WI38 (cell line): ENCODE results near the gene ZDHHC13.

Experiments
- H3K4me3 ChIP-seq: 2 replicates; pipeline ENCODE4 v1.5.1; 2011; ENCODE audit warnings: low read depth, mild to moderate bottlenecking, control low read depth, low read length
- CTCF ChIP-seq: IDR thresholded peaks from 2 replicates; pipeline ENCODE4 v1.5.1; 2012; ENCODE audit warnings: low read depth, mild to moderate bottlenecking, control low read depth, low read length

Gene ZDHHC13

DNA sequence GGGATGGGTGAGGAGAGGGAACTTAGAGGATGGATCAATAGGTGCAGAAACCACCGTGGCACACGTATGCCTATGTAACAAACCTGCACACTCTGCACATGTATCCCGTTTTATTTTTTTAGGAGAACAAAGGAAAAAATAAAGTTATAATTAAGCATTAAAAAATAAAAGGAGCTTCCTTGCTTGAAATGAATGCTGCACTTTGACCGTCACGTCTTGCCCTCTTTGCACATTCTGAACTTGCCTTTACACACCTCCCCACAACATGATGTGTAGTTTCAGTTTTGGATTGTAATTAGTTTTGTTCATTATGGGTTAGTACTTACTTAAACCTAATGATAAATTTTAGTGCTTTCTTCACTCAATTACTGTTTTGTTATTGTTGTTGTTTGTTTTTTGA lies 87.9 kb downstream of the ZDHHC13 start:
- H3K4me3 ChIP-seq = no peak overlapping the region
- no peak for TF ChIP-seq CTCF

DNA sequence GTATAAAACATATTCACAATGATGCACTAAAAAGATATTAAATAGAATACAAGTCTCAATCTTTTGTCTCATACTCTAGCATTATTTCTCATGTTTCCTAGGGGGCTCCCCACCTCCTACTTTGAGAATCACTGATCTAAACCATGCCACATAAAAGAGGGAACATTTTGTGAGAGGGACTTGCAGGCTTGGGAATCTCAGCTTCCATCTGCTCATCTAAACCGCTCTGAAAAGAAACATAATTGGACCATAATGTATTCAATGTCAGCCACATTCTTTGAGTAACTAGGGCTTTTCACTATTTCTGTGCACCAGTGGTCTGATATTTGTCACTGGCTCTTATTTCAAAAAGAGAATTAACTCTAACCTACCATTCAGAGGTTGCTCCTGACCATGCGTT lies 91.2 kb downstream of the ZDHHC13 start:
- TF ChIP-seq CTCF = no peak
- no peak overlapping the region for H3K4me3 ChIP-seq

DNA sequence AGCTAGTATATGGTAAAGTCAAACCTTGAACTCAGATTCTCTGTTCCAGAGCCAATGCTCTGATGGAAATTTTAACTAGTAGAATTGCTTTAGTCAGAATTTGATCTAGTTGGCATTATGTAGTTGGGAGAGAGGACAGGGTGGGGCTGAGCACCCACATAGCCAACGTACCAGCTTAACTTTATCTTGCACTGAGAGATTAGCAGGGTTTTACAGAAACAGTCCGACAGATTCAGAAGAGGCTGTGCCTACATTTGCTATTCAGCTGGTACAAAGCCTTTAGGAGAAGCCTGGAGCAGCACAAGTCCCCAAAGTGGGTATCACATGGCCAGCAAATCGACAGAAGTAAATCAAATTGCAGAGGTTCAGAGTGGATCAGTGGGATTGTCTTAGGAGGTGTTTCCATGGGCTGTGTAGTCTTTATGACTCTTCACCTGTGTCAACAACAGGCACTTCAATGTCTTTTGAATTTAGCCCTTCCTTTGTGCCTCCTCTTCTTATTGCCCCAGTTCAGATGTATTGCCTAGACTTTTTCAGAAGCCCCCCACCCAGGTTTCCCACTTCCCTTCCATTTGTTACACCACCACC lies 92.1 kb downstream of the ZDHHC13 start:
- TF ChIP-seq CTCF = no peak
- no peak overlapping the region for H3K4me3 ChIP-seq

GRCh38 chr11:19209617-19210370 lies 92.8 kb downstream of the ZDHHC13 start:
- TF ChIP-seq CTCF = no peak
- H3K4me3 ChIP-seq = no peak overlapping the region

DNA sequence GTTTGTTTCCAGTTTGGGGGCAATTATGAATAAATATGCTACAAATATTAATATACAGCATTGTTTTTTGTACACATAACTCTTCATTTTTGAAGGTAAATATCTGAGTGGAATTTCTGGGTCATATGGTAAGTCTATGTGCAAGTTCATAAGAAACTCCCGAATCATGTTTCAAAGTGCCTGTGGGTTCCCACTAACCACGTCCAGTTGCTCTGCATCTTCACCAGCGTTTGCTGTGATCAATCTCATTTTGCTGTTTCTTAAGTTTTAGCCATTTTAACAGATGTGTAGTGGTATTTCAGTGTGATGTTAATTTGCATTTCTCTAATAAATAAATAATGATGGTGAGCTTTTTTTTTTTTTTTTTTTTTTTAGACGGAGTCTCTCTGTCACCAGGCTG lies 99.1 kb downstream of the ZDHHC13 start:
- TF ChIP-seq CTCF = no peak
- no peak overlapping the region for H3K4me3 ChIP-seq

GRCh38 chr11:19216709-19217374 lies 99.9 kb downstream of the ZDHHC13 start:
- no peak overlapping the region for H3K4me3 ChIP-seq
- TF ChIP-seq CTCF = no peak

DNA sequence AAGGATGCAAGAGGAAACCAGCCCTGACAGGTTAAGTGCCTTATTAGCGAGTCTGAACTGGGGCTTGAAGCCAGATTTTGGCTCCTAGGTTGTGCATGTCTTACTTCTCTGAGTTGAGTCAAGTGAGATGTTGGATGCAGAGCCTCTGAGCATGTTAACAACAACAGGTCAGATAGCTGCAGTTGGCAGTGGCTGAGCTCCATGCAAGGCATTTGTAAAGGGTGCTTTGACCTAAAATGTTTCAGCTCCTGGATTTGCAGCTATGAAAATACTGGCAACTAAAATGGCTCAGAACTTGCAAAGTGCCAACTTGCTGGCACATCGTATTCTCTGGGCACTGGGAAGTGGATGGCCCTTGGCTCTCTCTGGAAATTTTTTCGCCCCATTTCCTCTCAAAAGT lies 101.2 kb downstream of the ZDHHC13 start:
- no peak overlapping the region for H3K4me3 ChIP-seq
- TF ChIP-seq CTCF = no peak
